GM19395 (cell line): ENCODE data around the gene SDCCAG8.

Experiments used
- ATAC-seq: cut with Tn5 transposase; IDR thresholded peaks from one replicate; pipeline ENCODE4 v1.9.1; 2021; ENCODE audit warnings: mild to moderate bottlenecking, moderate library complexity; ENCODE audit not compliant: unreplicated experiment

The SDCCAG8 gene

GRCh38 chr1:243477731-243478290 lies 222.0 kb downstream of the SDCCAG8 start:
- ATAC-seq, result no peak

GRCh38 chr1:243481101-243481500 lies 225.3 kb downstream of the SDCCAG8 start:
- ATAC-seq, result no peak

DNA sequence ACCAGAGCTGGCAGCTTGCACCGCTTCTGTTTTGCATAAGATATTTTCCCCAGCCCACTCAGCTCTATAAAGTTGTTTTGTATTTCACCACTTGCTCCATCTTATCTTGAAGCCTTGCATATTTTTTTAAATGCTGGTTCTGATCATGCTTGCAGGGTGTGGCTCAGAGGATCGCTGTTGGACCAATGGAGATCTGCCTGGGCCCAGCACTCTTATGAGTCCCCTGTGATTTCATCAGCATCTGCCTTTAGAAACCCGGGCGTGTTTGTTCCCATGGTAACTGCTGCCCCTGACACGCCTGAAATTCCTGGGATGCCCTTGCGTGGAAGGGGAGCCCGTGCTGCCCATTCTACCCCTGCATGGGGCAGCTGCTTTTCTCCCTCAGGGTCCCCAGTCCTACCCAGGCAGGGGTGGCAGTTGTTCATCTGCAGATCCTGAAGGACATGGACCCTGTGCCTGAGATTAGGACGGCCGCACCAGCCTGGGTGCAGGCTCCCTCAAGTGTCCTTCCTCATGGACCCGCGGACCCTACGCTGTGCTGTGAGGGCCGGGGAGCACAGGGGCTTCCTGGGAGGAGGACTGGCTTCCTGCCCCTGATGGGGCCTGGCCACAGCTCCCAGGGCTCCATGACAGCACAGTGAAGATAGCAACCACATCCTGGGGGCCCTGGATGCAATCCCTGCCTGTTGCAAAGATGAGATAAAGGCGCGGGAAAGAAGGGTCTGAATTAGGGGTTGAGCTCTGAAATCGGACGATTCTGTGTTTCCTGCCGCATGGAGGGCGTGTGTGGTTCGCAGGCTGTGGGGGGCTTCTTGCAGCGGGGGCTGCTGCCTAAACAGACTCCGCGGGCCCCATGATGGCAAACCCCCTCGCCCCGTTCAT lies 226.5 kb downstream of the SDCCAG8 start:
- peak; percentile 38 for ATAC-seq

DNA sequence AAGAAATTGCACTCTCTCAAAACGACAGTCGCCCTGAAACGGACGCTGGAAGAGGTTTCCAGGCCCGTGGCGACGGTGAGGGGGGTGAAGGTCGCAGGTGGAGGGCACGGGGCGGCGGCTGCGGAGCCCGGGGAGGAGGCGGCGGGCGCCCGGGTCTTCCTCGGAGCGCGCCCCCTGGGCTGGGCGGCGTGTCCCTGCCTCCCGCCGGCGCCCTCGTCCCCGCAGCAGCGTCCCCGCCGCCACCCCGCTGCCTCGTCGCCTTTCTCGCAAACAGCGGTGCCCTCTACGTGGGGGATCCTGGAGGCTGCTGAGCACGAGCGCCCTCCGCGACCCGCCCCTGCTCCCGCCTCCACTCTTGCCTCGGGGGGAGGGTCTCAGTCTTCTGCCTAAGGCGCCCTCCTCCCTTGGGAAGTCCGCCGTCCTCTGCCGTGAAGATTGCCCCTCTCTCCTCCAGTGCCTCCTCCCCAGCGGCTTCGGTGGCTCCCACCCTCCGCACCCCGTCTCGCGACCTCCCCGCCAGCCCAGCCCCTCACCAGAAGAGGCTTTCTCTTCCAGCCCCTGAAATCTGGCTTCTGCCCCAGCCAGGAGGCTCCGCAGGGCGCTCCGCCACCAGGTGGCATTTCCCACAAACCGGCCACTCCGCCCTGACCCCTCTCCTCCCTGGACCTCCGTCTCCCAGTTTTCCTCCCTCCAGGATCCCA lies 227.4 kb downstream of the SDCCAG8 start:
- ATAC-seq, result peak; percentile 50

DNA sequence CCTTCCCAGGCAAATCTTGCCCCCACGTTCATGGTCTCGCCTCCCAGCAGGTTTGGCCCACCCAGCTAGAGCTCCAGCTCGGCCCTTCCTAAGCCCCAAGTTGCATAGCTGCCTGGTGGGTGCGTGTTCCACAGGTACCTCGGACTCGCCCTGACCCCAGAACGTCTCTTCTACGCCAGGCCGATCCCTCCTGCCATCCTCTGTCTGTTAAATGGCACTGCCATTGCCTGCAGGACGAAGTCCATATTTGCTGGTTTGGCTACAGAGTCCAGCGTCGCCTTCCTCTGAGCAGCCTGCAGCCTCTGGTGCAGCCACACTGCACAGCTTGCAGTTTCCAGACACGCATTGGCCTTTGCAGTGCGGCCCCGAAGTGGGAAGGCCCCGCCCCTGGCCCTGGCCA lies 228.1 kb downstream of the SDCCAG8 start:
- no peak for ATAC-seq

- no peak for ATAC-seq
These were observed 231.3 kb downstream of the SDCCAG8 start for GRCh38 chr1:243487036-243487648.

GRCh38 chr1:243487649-243488227 lies 231.9 kb downstream of the SDCCAG8 start:
- ATAC-seq, result no peak

DNA sequence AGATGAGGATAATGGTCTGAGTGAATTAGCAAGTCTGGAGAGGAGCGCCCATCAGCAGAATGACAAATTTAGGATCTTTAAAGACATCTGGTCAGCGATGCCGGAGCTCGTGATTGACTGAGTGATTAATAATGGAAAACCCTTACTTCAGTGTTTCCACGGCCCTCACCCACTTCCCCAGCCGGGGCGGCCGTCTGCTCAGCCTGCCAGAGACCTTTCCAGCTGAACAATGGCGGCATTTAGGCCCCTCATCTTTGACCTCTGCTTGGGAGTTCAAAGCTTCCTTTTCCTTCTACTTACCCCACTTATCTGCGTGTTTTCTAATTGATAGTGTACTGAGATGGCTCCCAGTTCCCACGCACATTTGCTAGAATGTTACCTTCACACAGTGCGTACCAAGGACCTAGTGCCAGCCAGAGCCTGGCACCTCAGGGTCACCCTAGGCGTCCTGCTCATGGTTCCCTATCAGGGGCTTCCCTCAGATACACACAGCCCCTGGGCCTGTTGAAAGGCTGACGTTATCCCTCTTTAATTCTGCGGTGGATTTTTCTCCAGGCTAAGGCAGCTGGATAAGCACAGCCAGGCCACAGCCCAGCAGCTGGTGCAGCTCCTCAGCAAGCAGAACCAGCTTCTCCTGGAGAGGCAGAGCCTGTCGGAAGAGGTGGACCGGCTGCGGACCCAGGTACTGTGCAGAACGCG lies 232.8 kb downstream of the SDCCAG8 start:
- no peak for ATAC-seq

DNA sequence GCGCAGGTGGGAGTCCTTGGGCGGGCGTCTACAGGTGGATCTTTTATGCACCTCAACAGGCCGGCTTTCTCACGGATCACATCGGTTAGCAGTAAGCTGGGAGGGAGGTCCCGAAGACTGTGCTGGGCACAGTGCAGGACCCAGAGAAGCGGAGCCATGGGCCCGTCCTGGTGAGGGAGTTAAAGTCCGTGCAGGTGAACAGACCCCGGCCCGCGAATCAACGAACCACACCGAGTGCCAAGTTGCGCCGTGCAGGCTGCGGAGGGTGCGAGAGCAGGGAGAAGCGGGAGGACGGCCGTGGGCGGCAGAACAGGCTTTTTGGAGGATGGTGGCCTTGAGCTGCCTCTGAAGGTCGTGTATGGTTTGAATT lies 233.3 kb downstream of the SDCCAG8 start:
- ATAC-seq, result no peak

- no peak for ATAC-seq
These were observed 234.1 kb downstream of the SDCCAG8 start for GRCh38 chr1:243489681-243490546.

DNA sequence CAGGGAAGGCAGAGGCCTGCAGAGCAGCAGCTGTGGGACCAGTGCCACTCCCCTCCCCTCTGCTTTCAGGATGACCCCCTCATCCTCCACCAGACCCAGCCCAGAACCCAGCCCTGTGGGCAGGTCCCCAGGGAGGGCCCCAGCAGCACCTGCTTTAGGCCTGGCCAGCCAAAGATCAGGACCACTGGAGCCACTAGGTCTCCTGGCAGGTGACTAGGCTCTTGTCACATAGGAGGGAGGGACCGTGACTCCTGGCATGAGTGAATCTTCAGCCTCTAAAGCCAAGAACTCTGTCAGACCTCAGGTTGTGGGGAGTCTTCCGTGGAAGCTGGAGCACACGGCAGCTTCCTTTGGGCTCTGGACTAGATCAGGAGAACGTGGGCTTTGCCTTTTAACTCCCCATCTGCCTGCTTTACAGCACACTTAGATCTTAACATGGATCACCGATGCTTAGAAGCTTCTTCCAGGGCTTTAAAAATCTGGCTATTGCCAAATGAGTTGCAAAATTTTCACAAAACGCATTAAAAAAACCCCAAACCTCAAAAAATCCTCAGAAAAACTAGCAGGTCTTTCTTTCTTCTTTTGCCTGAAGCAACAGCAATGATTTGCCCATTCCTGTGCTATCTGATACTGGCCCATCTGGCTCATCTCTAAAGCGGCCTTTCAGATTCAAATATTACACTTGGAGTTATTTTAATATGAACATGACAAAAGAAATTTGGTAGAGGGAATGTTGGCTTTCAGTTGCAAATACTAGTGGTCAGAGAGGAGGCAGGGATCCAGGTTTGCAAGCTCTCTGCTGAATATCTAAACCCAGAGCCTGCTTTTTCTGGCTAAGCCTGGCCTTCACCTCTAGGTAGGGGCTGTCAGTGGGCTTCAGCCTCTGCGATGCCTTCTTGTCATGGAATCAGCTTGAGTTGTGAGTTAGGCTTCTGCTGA lies 235.2 kb downstream of the SDCCAG8 start:
- no peak for ATAC-seq

GRCh38 chr1:243493156-243494129 lies 237.6 kb downstream of the SDCCAG8 start:
- ATAC-seq, result no peak

- no peak for ATAC-seq
These were observed 239.0 kb downstream of the SDCCAG8 start for GRCh38 chr1:243494741-243495431.

DNA sequence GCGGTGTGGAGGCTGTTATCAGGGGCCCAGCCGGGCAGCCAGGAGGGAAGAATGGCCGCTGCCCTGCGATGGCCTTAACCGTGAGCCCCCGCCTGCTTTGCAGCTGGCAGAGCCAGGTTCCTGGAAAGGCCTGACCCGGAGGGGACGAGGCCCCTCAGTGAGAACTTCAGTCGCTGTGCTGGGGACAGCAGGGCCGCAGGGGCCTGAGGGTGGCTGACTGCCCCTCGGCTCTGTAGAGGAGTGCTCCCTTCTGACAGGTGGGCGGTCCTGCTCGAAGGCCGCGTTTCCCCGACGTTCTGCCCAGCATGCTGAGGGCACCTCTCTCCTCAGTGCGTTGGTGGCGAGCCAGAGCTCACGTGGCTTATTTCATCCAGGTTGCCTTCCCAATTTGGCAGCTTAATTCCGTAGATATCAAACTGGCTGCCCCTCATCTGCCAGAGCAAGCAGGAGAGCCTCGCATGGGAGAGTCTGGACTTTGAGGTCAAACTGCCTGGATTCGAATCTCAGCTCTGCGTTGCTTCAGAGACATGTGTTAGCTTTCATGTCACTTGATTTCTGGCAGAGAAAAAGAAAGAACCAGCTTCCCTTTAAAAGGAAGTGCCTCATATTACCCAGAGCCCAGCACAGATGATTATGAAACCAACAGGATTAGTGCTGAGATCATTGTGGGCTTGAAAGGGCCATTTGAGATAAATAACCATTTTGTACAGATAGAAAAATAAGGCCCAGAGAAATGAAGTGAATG lies 239.8 kb downstream of the SDCCAG8 start:
- no peak for ATAC-seq

DNA sequence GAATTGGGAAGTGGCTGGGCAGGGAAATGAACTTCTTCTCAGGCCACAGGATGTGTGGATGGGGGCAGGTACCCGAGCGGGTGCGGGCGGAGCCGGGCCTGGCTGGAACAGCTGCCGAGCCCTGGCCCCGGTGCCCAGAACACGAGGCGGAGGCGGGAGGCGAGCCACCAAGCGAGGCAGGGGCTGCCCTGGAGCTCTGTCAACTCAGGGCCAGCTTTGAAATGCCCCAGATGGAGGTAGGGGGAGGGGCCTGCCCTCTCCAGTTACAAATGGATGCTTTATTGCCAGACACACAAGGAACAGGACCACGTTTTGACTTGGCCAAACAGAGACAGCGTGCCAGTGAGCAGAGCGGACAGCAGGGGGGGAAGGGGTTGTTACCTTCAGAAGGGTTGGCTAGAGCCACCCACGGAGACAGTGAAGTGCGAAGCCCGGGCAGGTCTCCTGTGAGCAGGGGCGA lies 240.4 kb downstream of the SDCCAG8 start:
- no peak for ATAC-seq

DNA sequence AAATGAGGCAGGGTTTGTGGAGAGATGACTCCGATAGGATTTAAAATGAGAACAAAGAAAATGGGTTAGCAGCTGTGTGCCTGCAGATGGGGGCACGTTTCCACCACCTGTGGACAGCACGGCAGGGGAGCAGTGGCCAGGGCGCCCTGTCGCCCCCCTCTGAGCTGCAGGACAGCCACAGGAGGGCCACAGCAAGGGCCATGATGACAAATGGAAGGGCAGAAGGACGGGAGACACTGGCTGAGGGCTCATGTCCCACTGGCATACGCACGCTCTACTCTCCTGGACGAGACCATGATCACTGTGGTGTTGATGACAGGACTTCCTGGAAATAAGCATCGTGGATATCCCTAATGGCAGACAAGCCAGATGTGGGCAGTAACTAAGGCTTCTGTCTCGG lies 241.0 kb downstream of the SDCCAG8 start:
- ATAC-seq, result no peak
